Astrocyte (in vitro differentiated cells and primary cell): ENCODE measurements around the gene SRGAP1.

ENCODE experiments used
- CTCF ChIP-seq: IDR thresholded peaks from 2 replicates; pipeline ENCODE4 v1.5.1; 2011; ENCODE audit warnings: low read depth, mild to moderate bottlenecking, inconsistent platforms, low read length, moderate library complexity; ENCODE audit not compliant: insufficient read depth
- EZH2 ChIP-seq: IDR thresholded peaks from 2 replicates; pipeline ENCODE4 v1.6.1; 2012; ENCODE audit warnings: mild to moderate bottlenecking, low read length, inconsistent platforms; ENCODE audit not compliant: insufficient read depth

GRCh38 chr12:64083285-64084210, 239.0 kb downstream of the SRGAP1 start:
- TF ChIP-seq CTCF: no peak
- TF ChIP-seq EZH2: no peak
